KBM-7 (cell line): ENCODE data around the gene PNPLA2.

ENCODE experiments used
- DNase-seq: peaks from one replicate; pipeline ENCODE4 v3.0.0-alpha.2; 2015
- in situ Hi-C: fragments of 300-500 bp; cut with MboI; formaldehyde crosslinking; loops from 2 replicates; pipeline ENCODE4 v1.14.3; 2020; ENCODE audit warnings: low sequenced_read_pairs, low pct_unique_long_range_greater_than_20kb, mixed read lengths

The PNPLA2 gene, protein sequence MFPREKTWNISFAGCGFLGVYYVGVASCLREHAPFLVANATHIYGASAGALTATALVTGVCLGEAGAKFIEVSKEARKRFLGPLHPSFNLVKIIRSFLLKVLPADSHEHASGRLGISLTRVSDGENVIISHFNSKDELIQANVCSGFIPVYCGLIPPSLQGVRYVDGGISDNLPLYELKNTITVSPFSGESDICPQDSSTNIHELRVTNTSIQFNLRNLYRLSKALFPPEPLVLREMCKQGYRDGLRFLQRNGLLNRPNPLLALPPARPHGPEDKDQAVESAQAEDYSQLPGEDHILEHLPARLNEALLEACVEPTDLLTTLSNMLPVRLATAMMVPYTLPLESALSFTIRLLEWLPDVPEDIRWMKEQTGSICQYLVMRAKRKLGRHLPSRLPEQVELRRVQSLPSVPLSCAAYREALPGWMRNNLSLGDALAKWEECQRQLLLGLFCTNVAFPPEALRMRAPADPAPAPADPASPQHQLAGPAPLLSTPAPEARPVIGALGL

DNA sequence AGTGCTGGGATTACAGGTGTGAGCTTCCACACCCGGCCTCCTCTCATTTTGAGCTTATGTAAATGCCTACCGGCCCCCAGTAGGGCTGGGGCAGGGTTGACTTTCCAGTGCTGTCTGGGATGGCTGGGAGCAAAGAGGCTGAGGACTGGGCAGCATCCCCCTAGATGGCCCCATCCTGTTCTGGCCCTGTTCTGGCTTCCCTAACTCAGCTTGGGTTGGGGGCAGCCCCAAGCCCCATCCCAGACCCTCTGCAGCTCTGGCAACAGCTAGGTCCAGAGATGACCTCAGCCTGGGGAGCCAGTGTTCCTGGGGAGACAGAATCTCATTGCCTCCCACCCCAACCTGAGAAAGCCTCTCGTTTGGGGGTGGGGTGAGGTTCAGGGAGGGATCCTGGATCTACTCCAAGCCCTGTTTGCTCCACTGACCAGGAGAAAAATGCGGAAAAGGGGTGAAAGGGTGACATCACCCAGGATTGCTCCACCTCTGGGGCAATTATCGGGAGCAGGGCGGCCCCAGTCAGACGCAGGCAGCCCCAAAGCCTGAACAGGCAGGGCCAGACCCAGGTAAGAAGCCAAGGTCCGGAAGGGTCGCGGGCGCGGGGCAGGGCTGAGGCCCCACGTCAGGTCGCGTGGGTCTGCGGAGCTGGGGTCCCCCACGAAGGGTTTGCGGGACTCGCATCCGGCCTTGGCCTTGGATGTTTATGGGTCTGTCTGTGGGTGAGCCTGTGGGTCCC is at the start of gene PNPLA2:
PNPLA2 (plus strand) TSS at position 519 of the 733 bp plus-strand sequence. CDS start 805 bp downstream, outside the sequence.
- DNase-seq = no peak
- in situ Hi-C loops = no loop called here

DNA sequence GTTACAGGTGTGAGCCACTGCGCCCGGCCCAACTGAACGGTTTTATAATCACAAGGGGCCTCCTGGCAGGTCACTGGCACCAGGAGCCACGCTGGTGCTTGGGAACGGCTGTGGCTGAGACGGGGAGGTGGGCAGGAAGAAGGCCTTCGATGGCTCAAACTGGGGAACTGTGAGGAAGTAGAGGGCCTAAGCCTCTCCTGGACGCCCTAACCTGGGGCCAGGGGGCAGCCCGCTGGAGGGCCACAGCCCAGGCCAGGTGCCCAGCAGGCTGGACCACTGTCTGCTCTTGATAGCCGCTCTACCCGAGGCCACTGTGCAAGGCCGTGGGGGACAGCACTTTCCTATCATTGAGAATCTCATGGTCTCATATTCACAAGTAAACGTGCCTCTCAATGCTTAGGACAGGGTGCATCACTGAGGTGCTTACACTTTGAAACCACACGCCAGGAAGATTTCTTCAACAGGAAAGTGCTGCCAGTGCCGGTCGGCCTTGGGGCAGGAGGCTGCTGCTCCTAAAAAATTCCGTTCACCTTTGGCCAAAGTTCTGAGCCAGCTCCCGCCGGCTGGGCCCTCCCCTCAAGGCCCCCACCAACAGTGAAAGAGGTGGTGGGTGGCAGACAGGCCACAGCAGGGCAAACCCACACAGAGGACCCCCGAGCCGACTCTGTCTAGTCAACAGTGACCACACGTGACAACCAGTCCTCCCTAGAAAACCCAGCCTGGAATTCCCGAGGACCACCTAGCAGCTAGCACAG is 48.6 kb upstream of the PNPLA2 start:
- no peak for DNase-seq
- in situ Hi-C loops = no loop called here

DNA sequence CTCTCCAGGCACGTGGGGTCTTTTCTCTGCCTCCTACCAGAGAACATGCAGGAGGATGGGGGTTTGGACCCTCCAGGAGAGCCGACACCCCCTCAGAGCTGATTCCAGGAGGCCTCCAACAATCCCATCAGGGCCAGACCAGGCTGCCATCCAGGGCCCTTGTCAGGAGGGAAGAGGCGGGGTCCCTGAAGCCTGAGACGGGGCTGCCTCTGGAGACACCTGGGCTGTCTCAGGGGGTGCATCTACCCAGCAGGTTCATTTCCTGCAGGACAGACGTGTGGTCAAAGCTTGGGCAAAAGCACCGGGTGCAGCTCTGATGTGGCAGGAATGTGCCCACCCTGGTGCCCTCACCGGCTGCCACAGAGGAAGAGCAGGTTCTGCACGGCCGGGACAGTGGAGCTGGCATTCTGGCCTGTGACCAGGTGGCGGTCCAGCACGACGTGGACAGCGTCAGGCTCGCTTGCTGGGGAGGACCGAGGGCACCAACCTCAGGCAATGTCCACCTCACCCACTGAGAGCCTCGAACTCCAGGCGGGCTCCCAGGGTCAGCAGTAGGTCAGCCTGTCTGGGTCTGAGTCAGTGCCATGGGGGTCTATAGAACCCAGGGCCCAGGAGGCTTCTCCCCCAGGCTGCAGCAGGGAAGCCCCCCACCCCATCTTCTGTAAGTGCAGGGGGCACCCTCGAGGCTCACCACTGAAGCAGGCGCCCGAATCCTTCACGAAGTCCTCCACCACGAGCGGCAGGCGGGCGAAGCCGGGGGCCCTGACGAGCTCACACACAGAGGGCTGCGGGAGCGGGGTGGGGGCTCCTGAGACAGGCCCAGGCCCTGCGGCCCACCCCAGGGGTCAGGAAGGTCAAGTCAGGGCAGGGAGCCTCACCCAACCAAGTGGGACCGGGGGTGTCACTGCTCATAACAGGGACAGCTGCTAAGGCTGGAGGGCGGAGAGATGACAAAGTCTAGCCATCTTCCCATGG is 47.8 kb upstream of the PNPLA2 start:
- in situ Hi-C loops = no loop called here
- DNase-seq = no peak

DNA sequence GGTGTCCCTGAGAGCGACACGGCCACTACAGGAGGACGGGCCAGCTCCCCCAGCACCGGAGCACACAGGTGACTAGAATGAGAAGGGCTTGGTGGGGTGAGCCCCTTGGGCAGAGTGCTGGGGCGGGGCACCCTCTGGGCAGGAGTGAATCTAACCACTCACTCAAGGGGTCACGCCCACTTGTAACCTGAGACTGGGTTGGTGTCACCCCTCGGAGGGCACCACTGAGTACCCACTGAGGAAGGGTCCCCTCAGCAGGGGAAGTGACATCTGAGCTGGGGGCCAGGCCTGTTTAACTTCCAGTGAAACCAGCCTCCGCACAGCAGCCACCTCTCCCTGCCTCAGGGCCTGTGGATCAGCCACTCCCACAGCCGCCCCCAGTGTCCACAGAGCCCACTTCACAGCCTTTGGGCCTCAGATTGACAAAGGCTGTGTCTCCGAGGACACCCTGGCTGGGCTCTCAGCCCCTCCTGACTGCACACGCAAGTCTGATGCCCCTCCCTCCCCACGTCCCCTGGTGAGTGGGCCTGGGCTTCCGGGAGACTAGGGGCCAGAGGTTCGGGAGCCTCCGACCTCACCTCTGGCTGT is 47.0 kb upstream of the PNPLA2 start:
- no peak for DNase-seq
- in situ Hi-C loops = no loop called here

DNA sequence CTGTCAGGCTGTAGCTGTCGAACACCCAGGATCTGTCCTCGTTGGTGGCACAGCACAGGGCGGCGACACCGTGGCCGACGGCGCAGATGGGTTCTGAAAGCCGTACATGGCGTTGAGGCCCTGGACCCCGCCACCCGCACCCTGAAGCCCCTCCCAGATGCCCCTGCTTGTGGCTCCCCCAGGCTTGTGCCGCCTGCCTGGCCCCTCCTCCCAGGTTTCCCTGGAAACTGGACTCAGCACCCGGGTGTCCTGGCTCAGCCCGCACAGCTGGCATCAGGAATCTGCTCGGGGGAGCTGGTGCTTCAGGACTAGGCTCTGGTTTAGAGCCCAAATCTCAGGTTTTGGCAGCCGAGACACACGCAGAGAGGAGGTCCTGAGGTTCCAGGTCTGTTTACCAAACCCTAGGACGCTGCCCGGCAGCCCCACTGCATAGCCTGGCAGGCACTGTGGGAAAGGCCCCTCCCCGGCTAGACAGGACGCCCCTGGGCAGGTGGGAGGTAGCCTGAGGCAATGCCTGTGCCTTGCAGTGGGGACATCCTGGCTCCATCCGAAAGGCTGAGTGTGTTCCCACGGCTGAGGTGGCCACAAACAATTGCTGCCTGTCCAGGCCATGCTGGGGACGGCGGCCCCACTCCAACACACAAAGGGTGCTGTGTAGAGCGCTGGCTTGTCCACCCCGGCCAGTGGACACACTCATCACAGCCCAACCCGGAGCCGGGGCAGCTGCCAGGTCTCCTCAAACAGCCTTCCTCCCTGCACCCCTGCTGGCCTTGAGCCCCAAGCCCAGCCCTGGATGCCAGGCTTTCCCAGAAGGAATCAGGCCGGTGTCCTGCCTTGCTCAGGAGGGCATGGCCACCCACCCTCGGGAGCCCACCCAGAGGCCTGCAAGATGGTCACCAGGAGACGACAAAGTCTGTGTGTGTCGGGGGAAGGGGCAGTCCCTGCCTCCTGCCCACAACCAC is 46.0 kb upstream of the PNPLA2 start:
- no peak for DNase-seq
- in situ Hi-C loops = no loop called here

DNA sequence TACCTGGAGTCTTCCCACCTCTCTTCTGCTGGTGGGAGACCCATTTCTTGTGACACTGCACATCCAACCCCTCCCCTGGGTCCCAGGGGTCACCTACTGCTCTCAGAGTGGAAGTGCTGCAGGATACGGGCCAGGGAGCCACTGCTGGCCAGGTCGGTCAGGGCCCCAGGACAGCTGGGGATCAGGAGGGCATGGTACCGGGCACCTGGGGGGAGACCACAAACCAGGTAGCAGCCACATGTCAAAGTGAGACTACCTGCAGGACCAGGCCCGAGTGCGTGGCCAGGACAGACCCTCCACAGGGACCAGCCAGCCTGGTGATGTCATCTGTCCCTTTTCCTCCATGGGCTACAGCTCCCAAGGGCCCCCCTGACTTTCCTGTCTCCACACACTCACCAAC is 45.3 kb upstream of the PNPLA2 start:
- DNase-seq = no peak
- in situ Hi-C loops = no loop called here

DNA sequence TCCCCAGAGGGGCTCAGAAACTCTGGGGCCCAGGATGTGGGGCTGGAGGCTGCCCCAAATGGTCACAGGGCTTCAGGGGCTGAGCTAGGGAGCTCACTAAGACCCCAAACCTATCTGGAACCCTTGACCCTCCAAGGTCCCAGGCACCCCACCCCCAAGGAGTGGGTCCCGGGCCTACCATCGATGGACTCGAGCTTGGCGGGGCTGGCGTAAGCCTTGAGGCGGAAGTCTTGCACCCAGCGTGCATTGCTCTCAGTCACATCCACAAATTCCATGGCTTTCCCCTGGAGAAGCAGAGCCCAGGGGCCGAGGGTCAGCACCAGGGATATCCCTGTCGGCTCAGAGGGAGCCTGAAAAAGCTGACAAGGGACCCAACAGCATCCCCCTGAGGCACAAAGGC is 44.9 kb upstream of the PNPLA2 start:
- in situ Hi-C loops = no loop called here
- DNase-seq = no peak

DNA sequence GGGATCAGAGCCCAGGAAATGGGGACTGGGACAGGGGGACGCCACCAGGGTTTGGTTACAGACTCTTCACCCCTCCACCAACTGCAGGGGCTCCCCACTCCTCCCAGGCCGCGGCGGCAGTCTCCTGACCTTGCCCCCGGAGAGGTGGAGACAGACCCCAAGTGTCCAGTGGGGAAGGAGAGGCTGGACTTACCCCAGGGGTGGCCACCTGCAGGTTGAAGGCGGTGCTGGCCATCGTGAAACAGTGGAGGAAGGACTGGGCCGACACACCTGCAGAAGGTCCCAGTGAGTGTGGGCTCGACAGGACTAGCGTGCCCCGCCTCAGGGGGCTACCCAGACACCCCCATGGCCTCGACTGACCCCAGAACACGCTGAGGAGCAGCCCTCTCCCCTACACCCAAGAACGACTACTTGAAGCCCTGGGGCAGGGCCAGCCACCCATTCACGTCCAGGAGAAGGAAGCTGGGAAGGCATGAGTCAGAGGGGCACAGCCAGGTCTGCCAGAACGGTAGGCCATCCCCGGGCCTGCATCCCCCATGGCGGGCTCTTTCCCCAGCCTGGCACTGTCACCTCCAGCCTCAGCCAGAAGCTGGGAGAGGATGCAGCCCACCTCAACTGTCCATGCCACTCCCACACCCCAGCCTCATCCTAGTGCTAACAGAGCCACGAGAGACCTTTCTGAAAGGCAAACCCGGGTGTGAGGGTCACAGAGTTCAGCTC is 43.7 kb upstream of the PNPLA2 start:
- in situ Hi-C loops = no loop called here
- no peak for DNase-seq

DNA sequence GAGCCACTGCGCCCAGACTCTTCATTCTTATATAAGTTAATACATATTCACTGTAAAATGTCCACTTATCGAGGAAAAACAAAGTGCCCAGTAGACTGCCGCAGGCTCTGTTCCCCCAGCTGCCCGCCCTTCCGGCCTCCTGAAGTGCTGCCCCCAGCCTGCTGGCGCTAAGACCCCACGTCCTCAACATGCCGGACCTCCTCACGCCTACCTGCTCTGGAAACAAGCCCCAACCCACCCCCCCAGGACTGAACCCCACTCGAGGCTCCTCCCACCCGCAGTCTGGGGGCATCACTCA is 42.5 kb upstream of the PNPLA2 start:
- DNase-seq = no peak
- in situ Hi-C loops = no loop called here

DNA sequence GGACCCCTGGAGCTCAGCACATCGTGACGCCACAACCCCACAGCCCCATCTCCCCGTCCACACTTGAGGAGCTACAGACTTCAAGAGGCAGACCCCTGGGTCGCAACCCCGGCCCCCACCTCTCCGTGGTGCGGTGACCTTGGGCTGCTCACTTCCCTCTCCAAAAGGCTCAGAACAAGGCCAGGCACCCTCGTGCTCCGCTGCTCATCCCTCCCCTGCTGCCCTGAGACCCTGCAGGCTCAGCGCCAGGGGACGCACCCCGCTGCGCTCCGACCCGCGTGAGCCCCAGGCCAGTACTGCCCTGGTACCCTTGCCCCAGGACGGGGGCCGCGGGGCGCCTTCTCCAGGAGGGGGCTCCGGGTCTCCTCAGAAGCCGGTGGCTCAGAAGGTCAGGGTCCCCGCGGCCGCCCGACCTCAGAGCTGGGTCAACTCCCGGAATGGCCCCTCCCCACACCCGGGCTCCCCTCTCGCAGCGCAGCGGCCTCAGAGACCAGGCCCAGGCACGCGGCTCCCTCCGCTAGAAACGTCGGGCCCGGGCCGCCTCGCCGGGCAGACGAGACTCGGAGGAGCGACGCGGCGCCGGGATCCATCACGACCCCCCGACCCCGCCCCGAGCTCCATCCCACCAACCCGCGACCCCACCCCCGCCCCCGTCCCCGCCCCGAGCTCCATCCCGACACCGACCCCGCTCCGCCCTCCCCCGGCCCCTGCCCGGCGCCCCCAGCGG is 42.0 kb upstream of the PNPLA2 start:
- in situ Hi-C loops = no loop called here
- peak; percentile 52 for DNase-seq

DNA sequence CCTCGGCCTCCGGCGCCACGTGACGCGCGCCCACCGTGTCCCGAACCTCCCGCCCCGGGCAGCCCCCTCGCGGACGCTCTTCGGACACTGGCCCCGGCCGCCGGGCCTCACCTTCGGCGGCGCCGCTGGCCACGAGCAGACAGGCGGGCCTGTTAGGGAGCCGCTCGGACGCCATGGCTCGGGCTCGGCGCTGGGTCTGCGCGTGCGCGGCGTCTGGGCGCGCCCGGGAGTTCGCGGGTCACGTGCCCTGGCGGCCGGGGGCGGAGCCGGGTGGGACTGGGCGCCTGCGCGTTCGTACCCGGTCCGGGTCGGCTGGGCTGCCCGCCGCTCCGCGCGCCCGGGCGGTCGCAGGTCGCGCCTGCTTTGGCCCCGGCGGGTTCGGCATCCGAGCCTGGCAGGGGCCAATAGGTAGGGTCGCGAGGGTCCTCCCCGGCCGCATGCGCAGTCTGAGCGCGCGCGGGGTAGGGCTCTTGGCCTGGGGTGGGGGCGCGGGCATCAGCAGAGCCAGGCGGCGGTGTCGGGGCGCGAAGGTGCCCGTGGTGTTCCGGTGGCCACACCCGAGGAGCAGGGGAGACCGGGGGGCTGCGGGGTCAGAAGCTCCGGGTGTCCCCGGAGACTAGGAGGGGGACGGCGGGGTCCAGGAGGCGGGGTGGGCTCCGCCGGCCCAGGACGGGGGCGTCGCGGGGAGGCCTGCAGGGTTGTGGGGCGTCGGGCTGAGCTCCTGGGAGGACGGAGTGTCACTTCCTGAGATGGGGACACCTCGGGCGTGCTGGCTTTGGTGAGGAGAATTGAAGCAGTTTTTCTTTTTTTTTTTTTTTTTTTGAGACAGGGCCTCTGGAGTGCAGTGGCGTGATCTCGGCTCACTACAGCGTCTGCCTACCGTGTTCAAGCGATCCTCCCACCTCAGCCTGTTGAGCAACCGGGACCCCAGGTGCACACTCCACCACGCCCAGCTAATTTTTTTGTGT is 41.1 kb upstream of the PNPLA2 start, which contains the start of gene GATD1:
GATD1 (minus strand) TSS at position 200 of the 968 bp plus-strand sequence; CDS start at position 175, 25 bp downstream.
- in situ Hi-C loops = no loop called here
- DNase-seq = peak; percentile 78

DNA sequence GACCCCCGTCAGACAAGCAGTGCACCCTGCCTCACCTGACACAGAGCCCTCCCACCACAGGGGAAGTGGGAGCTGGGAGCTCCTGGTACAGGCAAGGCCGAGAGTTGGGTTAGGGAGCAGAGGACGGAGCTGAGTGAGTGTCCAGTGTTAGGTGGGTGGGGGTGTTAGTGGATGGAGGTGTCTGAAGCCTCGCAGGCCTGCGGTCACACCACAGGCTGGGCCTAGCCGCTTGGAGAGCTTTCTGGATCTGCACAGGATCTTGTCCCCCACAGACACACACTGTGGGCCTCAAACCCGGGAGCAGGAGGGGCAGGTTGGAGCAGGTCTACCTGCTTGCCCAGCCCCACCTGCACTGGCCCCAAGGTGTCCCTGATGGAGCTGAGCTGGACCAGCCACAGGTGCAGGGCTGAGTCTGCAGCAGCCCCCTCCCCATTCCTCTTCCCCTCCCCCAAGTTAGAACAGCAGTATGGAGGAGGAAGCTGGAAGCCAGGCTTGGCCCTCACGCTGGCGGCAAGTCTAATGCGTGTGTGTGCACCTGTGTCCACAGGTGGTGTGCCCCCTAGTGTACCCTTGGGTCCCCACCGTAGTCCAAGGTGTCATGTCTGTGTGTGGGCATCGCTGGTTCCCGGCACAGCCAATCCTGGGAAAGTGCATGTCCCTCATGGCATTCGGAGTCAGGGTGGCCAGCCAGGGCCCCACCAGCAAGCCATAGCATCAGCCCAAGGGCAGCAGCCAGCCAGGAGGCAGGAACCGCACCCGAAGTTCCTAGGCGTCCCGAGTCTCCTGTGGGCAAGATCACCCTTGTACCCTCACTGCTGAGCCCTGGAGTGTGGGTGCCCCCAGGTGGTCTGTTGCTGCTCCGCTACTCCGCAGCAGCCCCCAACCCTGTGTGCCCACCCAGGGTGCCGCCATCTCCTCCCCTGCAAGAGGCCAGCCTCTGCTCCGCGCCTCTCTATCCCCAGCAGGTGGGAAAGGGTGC is 39.4 kb upstream of the PNPLA2 start:
- in situ Hi-C loops = no loop called here
- no peak for DNase-seq

DNA sequence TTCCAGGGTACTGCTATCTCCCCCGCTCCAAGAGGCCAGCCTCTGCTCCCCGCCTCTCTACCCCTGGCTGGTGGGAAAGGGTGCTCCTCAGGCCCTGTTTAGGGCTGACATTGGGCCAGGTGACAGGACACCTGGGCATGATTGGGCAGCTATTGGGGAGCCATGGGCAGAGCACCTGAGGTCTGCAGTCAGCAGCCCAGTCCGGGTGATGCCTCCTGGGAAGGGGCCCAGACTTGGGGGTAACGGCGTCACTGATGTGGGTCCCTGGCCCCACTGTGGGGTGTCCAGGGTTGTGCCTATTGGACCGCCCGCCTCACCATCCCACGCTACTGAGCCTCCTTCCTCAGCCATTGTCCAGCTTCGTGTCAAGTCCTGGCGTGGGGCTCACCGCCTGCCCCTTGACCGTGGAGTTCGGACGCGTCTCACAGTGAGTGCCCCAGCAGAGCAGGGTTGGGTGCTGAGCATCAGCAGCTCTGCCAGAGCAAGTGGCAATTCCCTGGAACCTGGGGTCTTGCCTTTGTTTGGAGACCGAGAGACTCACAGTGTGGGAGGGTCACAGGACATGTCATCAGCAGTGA is 38.7 kb upstream of the PNPLA2 start:
- no peak for DNase-seq

More for the DNA sequence above, 38.7 kb upstream of the PNPLA2 start:
- in situ Hi-C loops = no loop called here
